IMR-90 (cell line): ENCODE results near the gene MRGPRD. TPM values are rescaled to one million over a fixed set of nuclear protein-coding genes. Genes with fewer than 3 reads are reported as not detected.

Source experiments
- ATAC-seq: fragments of 200-7000 bp; cut with Tn5 transposase; 2 replicates; pipeline ENCODE4 v1.9.1; 2020; ENCODE audit warnings: low read depth, mild to moderate bottlenecking, moderate library complexity
- BruUV-seq: library from RNA; stranded (reverse); fragments of 400-500 nt; replicated peaks from 2 replicates; lab custom pipeline; 2021; lab: Mats Ljungman, UMichigan
- CTCF ChIA-PET: fragments of 300-600 bp; formaldehyde crosslinking; extraction: SDS; loops from one replicate; lab custom pipeline; 2021; ENCODE audit warnings: antibody characterized with exemption; lab: Yijun Ruan, JAX
- POLR2A ChIA-PET: fragments of 300-600 bp; sonication (Branson Sonifier 250); formaldehyde crosslinking; loops from one replicate; lab custom pipeline; 2022; ENCODE audit warnings: antibody characterized with exemption; ENCODE audit not compliant: unreplicated experiment; lab: Charles Lee
- DNase-seq: peaks from one replicate; pipeline ENCODE4 v3.0.0; 2013
- H2AFZ ChIP-seq: replicated peaks from 2 replicates; pipeline ENCODE3; 2013; ENCODE audit warnings: low read length, mild to moderate bottlenecking; ENCODE audit not compliant: poor library complexity
- H2AK5ac ChIP-seq: 2 replicates; pipeline ENCODE4 v1.6.1; 2013; ENCODE audit warnings: low read depth, low read length, inconsistent platforms
- H2AK9ac ChIP-seq: replicated peaks from 2 replicates; pipeline ENCODE3; 2013; ENCODE audit warnings: mild to moderate bottlenecking, low read depth, low read length, moderate library complexity; ENCODE audit not compliant: poor library complexity
- H2BK120ac ChIP-seq: 2 replicates; pipeline ENCODE4 v1.6.1; 2013; ENCODE audit warnings: low read depth, low read length, inconsistent platforms
- H2BK15ac ChIP-seq: 3 replicates; pipeline ENCODE4 v1.6.1; 2013; ENCODE audit warnings: low read depth, low read length, inconsistent platforms
- H2BK20ac ChIP-seq: 2 replicates; pipeline ENCODE4 v1.6.1; 2013; ENCODE audit warnings: low read depth, mild to moderate bottlenecking, inconsistent platforms, low read length, moderate library complexity
- H2BK5ac ChIP-seq: 2 replicates; pipeline ENCODE4 v1.6.1; 2013; ENCODE audit warnings: mild to moderate bottlenecking, low read depth, low read length, inconsistent platforms; ENCODE audit not compliant: poor library complexity, severe bottlenecking
- H3K14ac ChIP-seq: replicated peaks from 2 replicates; pipeline ENCODE4 v1.6.1; 2013; ENCODE audit warnings: low read depth, low read length, inconsistent platforms
- H3K18ac ChIP-seq: 2 replicates; pipeline ENCODE4 v1.6.1; 2013; ENCODE audit warnings: low read depth, low read length, control low read depth
- H3K23ac ChIP-seq: 2 replicates; pipeline ENCODE4 v1.6.1; 2013; ENCODE audit warnings: low read depth, low read length, inconsistent platforms
- H3K27ac ChIP-seq: 2 replicates; pipeline ENCODE4 v1.5.1; 2013; ENCODE audit warnings: mild to moderate bottlenecking, control low read depth, low read length; ENCODE audit not compliant: insufficient read depth
- H3K27me3 ChIP-seq: 2 replicates; pipeline ENCODE4 v1.6.1; 2013; ENCODE audit warnings: low read length; ENCODE audit not compliant: control insufficient read depth, insufficient read depth
- H3K36me3 ChIP-seq: 2 replicates; pipeline ENCODE4 v1.6.1; 2013; ENCODE audit warnings: low read length, mixed read lengths; ENCODE audit not compliant: control insufficient read depth, insufficient read depth
- H3K4ac ChIP-seq: 2 replicates; pipeline ENCODE4 v1.6.1; 2013; ENCODE audit warnings: low read depth, low read length, inconsistent platforms
- H3K4me1 ChIP-seq: 2 replicates; pipeline ENCODE4 v1.6.1; 2013; ENCODE audit warnings: low read length, mixed read lengths; ENCODE audit not compliant: control insufficient read depth, insufficient read depth
- H3K4me2 ChIP-seq: 2 replicates; pipeline ENCODE4 v1.6.1; 2013; ENCODE audit warnings: low read depth, mild to moderate bottlenecking, control low read depth, low read length, moderate library complexity
- H3K4me3 ChIP-seq: 2 replicates; pipeline ENCODE4 v1.5.1; 2013; ENCODE audit warnings: low read depth, mild to moderate bottlenecking, control low read depth, low read length, moderate library complexity; ENCODE audit not compliant: insufficient read depth
- H3K56ac ChIP-seq: 2 replicates; pipeline ENCODE4 v1.6.1; 2013; ENCODE audit warnings: low read length, inconsistent platforms; ENCODE audit not compliant: insufficient read depth; ENCODE audit errors: extremely low read depth
- H3K79me1 ChIP-seq, 2 experiments: 2 replicates each; pipeline ENCODE4 v1.6.1; 2013; ENCODE audit warnings: low read length in 2 of 2, inconsistent platforms in 1 of 2, low read depth in 1 of 2
- H3K9ac ChIP-seq: 2 replicates; pipeline ENCODE4 v1.6.1; 2013; ENCODE audit warnings: low read depth, low read length, control low read depth
- H3K9me1 ChIP-seq: 2 replicates; pipeline ENCODE4 v1.6.1; 2013; ENCODE audit warnings: low read length, inconsistent platforms; ENCODE audit not compliant: insufficient read depth
- H3K9me3 ChIP-seq: 2 replicates; pipeline ENCODE4 v1.6.1; 2013; ENCODE audit warnings: low read length; ENCODE audit not compliant: control insufficient read depth, insufficient read depth
- H4K20me1 ChIP-seq: 2 replicates; pipeline ENCODE4 v1.6.1; 2013; ENCODE audit warnings: low read length, inconsistent platforms; ENCODE audit not compliant: insufficient read depth
- H4K5ac ChIP-seq: 2 replicates; pipeline ENCODE4 v1.6.1; 2013; ENCODE audit warnings: mild to moderate bottlenecking, low read depth, low read length, control low read depth
- H4K8ac ChIP-seq, 2 experiments: 2 replicates each; pipeline ENCODE4 v1.6.1; 2013; ENCODE audit warnings: low read depth in 2 of 2, low read length in 2 of 2, control low read depth in 1 of 2, inconsistent platforms in 1 of 2
- H4K91ac ChIP-seq: 2 replicates; pipeline ENCODE4 v1.6.1; 2013; ENCODE audit warnings: low read depth, low read length, inconsistent platforms; ENCODE audit not compliant: insufficient read depth
- BHLHE40 ChIP-seq: fragments of 150-350 bp; IDR thresholded peaks from 2 replicates; pipeline ENCODE4 v1.6.1; 2016; ENCODE audit warnings: mild to moderate bottlenecking, low read depth, low read length
- CEBPB ChIP-seq: IDR thresholded peaks from 2 replicates; pipeline ENCODE4 v1.6.1; 2012; ENCODE audit warnings: low read depth, low read length, improper control_type of control experiment
- CHD1 ChIP-seq: IDR thresholded peaks from 2 replicates; pipeline ENCODE4 v1.6.1; 2012; ENCODE audit warnings: low read depth, low read length, improper control_type of control experiment
- MAFK ChIP-seq: IDR thresholded peaks from 2 replicates; pipeline ENCODE4 v1.6.1; 2012; ENCODE audit warnings: low read depth, low read length, improper control_type of control experiment
- MAZ ChIP-seq: IDR thresholded peaks from 2 replicates; pipeline ENCODE4 v1.6.1; 2012; ENCODE audit warnings: low read depth, mild to moderate bottlenecking, low read length, improper control_type of control experiment, moderate library complexity, borderline replicate concordance
- MXI1 ChIP-seq: IDR thresholded peaks from 2 replicates; pipeline ENCODE4 v1.6.1; 2012; ENCODE audit warnings: low read depth, mild to moderate bottlenecking, low read length, moderate library complexity, borderline replicate concordance
- NFE2L2 ChIP-seq: fragments of 150-350 bp; IDR thresholded peaks from 2 replicates; pipeline ENCODE4 v1.6.1; 2016; ENCODE audit warnings: low read depth, mild to moderate bottlenecking, low read length
- POLR2A ChIP-seq: IDR thresholded peaks from 2 replicates; pipeline ENCODE4 v1.6.1; 2012; ENCODE audit warnings: mild to moderate bottlenecking, low read depth, low read length
- RAD21 ChIP-seq: IDR thresholded peaks from 2 replicates; pipeline ENCODE4 v1.6.1; 2012; ENCODE audit warnings: low read length, improper control_type of control experiment
- RFX5 ChIP-seq: IDR thresholded peaks from 2 replicates; pipeline ENCODE4 v1.8.0; 2012; ENCODE audit warnings: low read depth, mild to moderate bottlenecking, low read length, moderate library complexity
- WGBS, 2 experiments: methylation state at CpG; one replicate each; pipeline versions ENCODE4 v1.1.5 to v1.1.7; 2013; ENCODE audit warnings: missing lambda C conversion rate in 2 of 2; ENCODE audit not compliant: insufficient read length in 1 of 2; ENCODE audit errors: extremely low coverage in 2 of 2; 5-methylcytosine and 5-hydroxymethylcytosine counted together
- dilution Hi-C: fragments of 300-500 bp; cut with HindIII; formaldehyde crosslinking; loops from one replicate; pipeline ENCODE4 v1.14.3; 2018; ENCODE audit warnings: low sequenced_read_pairs; ENCODE audit not compliant: unreplicated experiment
- in situ Hi-C: fragments of 300-500 bp; cut with MboI; formaldehyde crosslinking; loops from 3 replicates; pipeline ENCODE4 v1.14.3; 2019; ENCODE audit warnings: low sequenced_read_pairs, inconsistent platforms, mixed read lengths
- intact Hi-C: fragments of 100-400 bp; cut with micrococcal nuclease; formaldehyde crosslinking; loops from 2 replicates; pipeline ENCODE4 v1.10.0; 2022
- polyA plus RNA-seq, 3 experiments: library from polyadenylated mRNA; depleted of rRNA; stranded (reverse); fragments of >200 nt; gene quantifications; 2 replicates each; pipeline ENCODE4 v1.2.3, GENCODE V29; 2012; ENCODE audit warnings: low replicate concordance in 1 of 3
- total RNA-seq: library from RNA; depleted of rRNA; stranded (reverse); fragments of >200 nt; gene quantifications from 2 replicates; pipeline ENCODE4 v1.2.3, GENCODE V29; 2012
- TF ChIP-seq, protein P1 (sequence below): fragments of 150-350 bp; IDR thresholded peaks from 2 replicates; pipeline ENCODE4 v1.6.1; 2016; ENCODE audit warnings: low read depth, mild to moderate bottlenecking, low read length, moderate library complexity, borderline replicate concordance
- TF ChIP-seq, protein P2 (sequence below): conservative IDR thresholded peaks from 2 replicates; pipeline ENCODE4 v1.5.1; 2012; ENCODE audit warnings: mild to moderate bottlenecking, low read depth, low read length, improper control_type of control experiment
- TF ChIP-seq, protein P3 (sequence below): fragments of 150-350 bp; IDR thresholded peaks from 2 replicates; pipeline ENCODE4 v1.6.1; 2017; ENCODE audit warnings: mild to moderate bottlenecking, antibody characterized with exemption, low read length, low read depth

Gene MRGPRD
- total and polyA plus RNA-seq, 2 of the 4 experiments (the other 2 are of a cell fraction), result not detected

DNA sequence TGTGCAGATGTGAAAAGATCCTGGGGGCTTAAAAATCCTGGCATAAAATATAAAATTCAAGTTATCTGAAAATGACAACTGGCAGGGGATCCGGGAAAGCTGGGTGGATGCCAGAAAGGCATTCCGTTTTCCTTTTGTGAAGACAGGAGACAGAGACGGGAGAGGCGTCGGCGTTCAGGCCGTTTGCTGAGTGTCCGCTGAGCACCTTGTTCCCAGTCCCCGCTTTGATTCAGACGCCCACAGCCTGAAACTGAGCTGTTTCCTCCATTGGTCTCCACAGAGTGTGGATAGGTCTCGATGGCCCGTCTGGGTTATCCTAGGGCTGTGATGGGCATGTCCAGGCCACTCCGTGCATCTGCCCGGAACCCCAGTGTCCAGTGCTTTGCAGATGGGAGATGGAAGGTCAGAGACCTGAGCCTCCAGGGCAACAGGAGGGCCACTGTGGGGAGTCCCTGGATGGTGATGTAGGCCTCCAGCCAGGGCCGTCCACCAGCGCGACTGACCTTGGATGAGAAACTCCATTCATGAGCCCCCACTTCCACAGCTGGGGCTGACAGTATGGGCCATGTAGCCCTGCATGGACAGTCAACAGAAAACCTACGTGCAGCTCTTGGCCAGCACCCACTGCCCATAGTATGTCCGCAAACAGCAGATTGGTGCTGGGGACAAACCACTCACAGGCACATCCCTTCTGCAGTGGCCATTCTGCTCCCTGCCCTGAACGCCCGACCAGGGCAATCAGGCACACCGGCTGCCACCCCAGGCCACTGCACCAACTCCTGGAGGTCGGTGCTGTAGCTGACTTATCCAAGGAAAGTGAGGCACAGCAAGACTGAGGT, 20.7 kb upstream of the MRGPRD start:
- intact Hi-C loops, result loop anchor here (5.0 kb wide), 1 partner anchor 99 kb away; the partner anchor contains the start of genes IGHMBP2 and MRPL21
- CTCF ChIA-PET, result interaction anchor here (1.1 kb wide), 1 partner anchor 11 kb away, joined by 6 read pairs; the partner anchor contains the start of gene MRGPRF

More for the DNA sequence above, 20.7 kb upstream of the MRGPRD start:
- Histone ChIP-seq H2BK5ac (no peak overlapping the region), H2BK15ac (no peak overlapping the region), H3K36me3 (peaks cover 36% of the 10 kb centered on the region), H2AK5ac (peak overlapping the region; percentile 77; the same call in 1 of the 2 replicates), H3K23ac (peak overlapping the region; percentile 29; the same call in 1 of the 2 replicates), H3K4me1 (peaks cover 26% of the 10 kb centered on the region), H4K91ac (0 out of 2 replicates have a peak overlapping the region, but pooled peaks have one; percentile 11), H2BK20ac (no peak overlapping the region), H3K9me1 (peaks cover 10% of the 10 kb centered on the region; the same call in 1 of the 2 replicates), H2BK120ac (peak overlapping the region; percentile 54; the same call in 1 of the 2 replicates), H3K27me3 (no peaks in the 10 kb centered on the region), H4K8ac (no peak overlapping the region; a peak in 1 of 4 replicates), H3K4ac (peak overlapping the region; percentile 88), H3K9me3 (no peaks in the 10 kb centered on the region), H3K9ac (no peak overlapping the region), H2AFZ (peak overlapping the region; percentile 14), H3K79me1 (peaks cover 3 to 19% of the 10 kb centered on the region in 2 experiments; a peak in 3 of 4 replicates), H2AK9ac (peak overlapping the region; percentile 81), H3K4me2 (no peak overlapping the region; the same call in 1 of the 2 replicates), H4K20me1 (no peaks in the 10 kb centered on the region; the same call in 1 of the 2 replicates), H3K4me3 (no peak overlapping the region), H3K14ac (peak overlapping the region; percentile 58; the same call in 1 of the 2 replicates), H3K18ac (peak overlapping the region; percentile 3; the same call in 1 of the 2 replicates), H4K5ac (no peak overlapping the region; the same call in 1 of the 2 replicates), H3K27ac (peak overlapping the region; percentile 53; the same call in 1 of the 2 replicates), H3K56ac (no peak overlapping the region)
- DNase-seq (no peak), ATAC-seq (peak; percentile 1)
- in situ Hi-C loops (no loop called here), dilution Hi-C loops (no loop called here)
- no TSS peak for BruUV-seq
- WGBS, 2 experiments, result 80% methylated on average over 9 of the region's 23 CpGs; no CpG with 5 or more reads in 1 of the 2 experiments
- TF ChIP-seq MAFK (no peak), CHD1 (no peak), RAD21 (no peak), MAZ (no peak), MXI1 (no peak), CEBPB (no peak), NFE2L2 (no peak), BHLHE40 (no peak), RFX5 (no peak), POLR2A (no peak)
- TF ChIP-seq, protein P1, sequence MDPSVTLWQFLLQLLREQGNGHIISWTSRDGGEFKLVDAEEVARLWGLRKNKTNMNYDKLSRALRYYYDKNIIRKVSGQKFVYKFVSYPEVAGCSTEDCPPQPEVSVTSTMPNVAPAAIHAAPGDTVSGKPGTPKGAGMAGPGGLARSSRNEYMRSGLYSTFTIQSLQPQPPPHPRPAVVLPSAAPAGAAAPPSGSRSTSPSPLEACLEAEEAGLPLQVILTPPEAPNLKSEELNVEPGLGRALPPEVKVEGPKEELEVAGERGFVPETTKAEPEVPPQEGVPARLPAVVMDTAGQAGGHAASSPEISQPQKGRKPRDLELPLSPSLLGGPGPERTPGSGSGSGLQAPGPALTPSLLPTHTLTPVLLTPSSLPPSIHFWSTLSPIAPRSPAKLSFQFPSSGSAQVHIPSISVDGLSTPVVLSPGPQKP, result no peak
- TF ChIP-seq, protein P2, sequence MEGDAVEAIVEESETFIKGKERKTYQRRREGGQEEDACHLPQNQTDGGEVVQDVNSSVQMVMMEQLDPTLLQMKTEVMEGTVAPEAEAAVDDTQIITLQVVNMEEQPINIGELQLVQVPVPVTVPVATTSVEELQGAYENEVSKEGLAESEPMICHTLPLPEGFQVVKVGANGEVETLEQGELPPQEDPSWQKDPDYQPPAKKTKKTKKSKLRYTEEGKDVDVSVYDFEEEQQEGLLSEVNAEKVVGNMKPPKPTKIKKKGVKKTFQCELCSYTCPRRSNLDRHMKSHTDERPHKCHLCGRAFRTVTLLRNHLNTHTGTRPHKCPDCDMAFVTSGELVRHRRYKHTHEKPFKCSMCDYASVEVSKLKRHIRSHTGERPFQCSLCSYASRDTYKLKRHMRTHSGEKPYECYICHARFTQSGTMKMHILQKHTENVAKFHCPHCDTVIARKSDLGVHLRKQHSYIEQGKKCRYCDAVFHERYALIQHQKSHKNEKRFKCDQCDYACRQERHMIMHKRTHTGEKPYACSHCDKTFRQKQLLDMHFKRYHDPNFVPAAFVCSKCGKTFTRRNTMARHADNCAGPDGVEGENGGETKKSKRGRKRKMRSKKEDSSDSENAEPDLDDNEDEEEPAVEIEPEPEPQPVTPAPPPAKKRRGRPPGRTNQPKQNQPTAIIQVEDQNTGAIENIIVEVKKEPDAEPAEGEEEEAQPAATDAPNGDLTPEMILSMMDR, result no peak
- TF ChIP-seq, protein P3, sequence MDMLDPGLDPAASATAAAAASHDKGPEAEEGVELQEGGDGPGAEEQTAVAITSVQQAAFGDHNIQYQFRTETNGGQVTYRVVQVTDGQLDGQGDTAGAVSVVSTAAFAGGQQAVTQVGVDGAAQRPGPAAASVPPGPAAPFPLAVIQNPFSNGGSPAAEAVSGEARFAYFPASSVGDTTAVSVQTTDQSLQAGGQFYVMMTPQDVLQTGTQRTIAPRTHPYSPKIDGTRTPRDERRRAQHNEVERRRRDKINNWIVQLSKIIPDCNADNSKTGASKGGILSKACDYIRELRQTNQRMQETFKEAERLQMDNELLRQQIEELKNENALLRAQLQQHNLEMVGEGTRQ, result no peak
- POLR2A ChIA-PET, result interaction anchor here (0.9 kb wide), 1 partner anchor 12 kb away, joined by 6 read pairs; the partner anchor contains the start of gene MRGPRF
